Stimulated activated CD4-positive, alpha-beta T cell treated with anti-CD3 and anti-CD28 coated beads, TNF-alpha, amount 100 ng/mL, for 48 hours (primary cell): ENCODE measurements around the gene LONRF2.
"Not testable (repeated sequence)": the region's sequence is repeated elsewhere in the genome, so short reads cannot be mapped to it uniquely, and the experiment has no call there.

ENCODE experiments used
- DNase-seq, 3 donors: peaks; one replicate each; pipeline ENCODE4 v3.0.0-alpha.2; 2020; ENCODE audit warnings: low read depth in 3 of 3

The LONRF2 gene

DNA sequence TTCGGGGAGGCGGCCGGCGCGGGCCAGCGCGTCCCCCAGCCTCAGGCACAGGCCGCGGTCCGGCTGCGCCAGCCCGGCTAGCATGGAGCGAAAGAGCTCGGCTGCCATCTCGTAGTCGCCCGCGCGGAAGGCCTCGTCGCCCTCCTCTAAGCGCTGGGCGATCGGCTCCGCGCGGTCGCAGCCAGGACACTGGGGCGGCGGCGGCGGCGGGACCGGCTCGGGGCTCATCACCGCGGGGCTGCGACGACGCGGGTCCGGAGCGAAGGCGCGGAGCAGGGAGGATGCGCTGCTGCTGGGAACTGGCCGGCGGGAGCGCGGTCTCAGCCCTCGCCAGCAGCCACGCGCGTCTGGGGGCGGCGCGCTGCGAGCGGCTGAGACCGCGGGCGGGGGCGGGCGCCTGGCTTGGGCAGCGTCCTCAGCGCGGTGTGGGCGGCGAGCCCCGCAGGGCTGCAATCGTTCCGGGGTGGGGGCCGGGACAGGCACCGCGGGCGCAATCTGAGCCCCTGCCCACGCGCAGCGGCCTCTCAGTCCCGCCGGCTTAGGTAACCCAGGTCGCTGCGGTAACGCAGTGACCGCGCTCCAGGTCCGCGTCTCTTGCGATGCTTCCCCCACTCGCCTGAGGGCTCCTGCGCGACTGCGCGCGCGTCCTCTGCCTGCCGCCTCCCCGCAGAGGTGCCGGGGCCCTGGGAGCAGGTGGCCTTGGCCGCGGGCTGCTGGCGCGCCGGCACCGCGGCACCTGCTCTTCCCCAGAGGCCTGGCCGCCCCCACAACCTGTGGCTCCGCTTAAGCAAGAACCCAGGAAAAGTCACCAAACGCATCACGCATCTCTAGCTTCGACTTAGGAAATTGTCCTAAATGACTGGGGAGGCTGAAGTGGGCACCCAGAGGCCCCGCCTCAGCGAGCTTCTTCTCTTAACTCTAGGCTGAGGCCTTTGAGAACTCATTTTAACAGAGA, at the start of gene LONRF2:
LONRF2 (minus strand) TSS at position 636 of the 955 bp plus-strand sequence; CDS start at position 228, 408 bp downstream.
- no peak for DNase-seq

DNA sequence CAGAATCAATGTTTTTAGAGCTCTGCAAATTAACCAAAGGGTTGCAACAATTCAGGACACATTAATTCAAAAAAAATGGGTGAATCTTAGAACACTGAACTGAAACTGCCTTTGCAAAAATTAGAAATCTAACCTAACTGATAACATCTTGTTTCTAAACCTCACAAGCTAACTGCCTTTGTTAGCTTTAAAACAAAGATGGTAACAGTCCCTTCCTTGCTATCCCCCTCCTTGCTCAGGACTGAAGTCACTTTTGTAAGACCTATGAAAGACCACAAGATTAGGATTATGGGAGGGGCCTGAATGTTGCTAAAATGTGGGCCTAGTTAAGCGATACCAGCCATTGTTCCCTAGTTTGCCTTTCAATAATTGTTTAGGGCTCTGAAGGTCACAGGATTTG, 44.9 kb upstream of the LONRF2 start:
- DNase-seq = no peak

DNA sequence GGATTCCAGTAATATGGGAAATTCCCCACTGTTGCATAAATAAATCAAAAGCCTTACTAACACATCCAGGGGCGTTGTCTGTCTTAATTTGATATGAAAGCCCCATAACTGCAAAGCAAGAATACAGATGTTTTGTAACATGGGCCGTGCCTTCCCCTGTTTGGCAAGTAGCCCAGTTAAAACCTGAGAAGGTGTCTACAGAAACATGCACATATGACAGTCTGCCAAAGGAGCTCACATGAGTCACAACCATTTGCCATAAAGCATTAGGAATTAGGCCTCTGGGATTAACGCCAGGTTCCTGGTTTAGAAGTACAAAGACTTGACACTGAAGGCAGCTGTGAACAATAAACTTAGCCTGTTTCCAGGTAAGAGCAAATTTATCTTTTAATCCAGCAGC, 43.1 kb upstream of the LONRF2 start:
- no peak for DNase-seq

DNA sequence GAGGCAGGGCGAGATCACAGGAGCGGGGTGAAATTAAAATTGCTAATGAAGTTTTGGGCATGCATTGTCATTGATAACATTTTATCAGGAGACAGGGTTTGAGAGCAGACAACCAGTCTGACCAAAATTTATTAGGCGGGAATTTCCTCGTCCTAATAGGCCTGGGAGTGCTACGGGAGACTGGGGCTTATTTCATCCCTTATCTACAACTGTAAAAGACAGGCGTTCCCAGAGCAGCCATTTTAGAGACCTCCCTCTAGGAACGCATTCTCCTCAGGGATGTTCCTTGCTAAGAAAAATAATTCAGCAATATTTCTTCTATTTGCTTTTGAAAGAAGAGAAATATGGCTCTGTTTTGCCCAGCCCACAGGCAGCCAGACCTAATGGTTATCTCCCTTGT, 40.0 kb upstream of the LONRF2 start:
- not testable (repeated sequence) for DNase-seq

DNA sequence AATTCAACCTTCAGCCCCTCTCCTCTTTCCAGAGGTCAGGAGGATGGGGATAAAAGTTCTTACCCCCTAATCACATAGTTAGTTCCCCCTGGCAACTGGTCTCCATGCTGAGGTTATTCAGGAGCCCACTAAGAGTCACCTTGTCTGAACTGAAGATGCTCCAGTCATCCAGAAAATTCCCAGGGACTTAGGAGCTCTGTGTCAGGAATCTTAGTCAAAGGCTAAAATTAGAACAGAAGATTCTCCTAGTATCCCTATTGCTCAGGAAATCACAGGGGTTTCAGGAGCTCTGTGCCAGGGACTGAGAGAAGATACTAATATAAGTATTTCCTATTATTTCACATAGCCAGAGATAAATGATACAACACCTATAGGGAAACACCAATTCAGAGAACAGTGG, 37.3 kb upstream of the LONRF2 start:
- no peak for DNase-seq

DNA sequence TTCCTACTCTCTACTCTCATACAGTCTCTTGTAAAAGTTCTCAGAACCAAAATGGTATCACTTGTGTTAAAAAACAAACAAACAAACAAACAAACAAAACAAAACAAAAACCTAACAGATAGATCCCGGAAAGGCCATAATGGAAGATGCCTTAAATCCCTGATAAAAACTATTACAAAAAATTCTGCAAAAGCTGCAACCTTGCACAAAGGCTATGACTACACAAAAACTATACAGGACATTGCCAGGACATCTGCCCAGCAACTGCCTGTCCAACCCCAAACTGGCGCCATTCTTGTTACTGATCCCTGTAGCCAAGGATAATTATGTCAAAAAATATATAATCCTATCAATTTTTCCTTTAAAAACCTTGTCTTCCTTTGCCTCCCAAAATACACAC, 36.3 kb upstream of the LONRF2 start:
- no peak for DNase-seq

DNA sequence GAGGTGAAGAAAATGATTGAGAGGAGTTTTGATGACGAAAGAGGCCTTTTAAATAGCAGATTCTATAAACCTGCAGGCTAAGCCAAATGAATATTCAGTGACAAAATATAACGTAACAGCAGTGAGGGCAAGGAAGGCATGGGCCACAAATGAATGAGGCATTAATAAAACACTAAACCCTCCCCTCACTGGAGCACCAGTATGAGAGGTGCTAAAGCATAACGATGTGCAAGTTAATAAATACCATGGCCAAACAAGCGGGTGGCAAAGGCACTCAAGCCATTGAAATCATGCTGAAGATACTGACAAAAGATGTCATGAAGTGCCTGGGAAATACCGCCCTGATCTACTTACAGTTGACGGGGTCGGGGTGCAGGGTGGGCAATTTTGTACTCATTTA, 30.2 kb upstream of the LONRF2 start:
- no peak for DNase-seq

DNA sequence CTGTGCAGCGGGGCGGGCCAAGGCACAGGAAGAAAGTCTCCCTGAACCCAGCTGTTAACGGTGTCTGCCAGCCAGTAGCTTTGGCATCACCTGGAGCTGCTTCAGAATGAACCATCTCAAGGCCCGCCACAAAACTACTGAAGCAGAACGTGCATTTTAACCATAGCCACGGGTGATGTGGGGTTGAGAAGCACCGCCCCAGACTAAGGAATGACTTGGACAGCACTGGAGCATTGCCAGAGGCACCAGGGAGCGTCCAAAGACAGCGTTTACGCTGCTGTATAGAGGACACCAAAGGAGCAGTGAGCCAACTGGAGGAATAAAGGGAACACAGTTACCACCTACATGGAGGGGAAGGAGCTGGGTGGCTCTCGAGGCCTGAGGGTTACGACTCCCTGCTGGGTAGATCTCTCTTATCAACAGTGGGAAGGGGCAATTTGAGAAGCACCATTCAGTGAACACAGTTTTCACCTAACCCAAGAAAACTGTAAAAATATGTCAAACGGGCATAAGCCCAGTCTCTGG, 28.4 kb upstream of the LONRF2 start:
- DNase-seq = no peak

DNA sequence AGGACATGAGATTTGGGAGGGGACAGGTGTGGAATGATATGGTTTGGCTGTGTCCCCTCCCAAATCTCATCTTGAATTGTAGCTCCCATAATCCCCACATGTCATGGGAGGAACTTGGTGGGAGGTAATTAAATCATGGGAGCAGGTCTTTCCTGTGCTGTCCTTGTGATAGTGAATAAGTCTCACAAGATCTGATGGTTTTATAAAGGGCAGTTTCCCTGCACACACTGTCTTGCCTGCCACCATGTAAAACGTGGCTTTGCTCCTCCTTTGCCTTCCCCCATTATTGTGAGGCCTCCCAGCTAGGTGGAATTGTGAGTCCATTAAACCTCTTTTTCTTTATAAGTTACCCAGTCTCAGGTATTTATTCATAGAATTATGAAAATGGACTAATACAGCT, 22.8 kb upstream of the LONRF2 start:
- DNase-seq = not testable (repeated sequence)

DNA sequence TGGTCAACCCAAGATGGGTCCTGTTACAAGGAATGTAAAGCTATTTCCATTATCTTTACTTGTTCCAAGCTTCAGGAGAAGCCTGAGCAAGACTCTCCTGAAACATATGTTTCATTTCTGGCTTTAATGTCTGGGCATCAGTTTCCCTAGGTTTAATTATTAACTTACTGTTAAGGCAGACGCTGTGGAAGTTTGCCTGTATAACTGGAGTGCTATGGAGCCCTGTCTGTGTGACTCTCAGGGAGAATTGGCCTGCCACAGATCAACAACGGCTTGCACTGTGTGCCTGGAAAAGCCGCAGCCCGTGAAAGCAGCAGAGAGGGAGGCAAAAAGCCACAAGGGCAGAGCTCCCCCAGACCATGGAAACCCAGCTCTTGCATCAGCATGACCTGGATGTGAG, 22.1 kb upstream of the LONRF2 start:
- DNase-seq = no peak

DNA sequence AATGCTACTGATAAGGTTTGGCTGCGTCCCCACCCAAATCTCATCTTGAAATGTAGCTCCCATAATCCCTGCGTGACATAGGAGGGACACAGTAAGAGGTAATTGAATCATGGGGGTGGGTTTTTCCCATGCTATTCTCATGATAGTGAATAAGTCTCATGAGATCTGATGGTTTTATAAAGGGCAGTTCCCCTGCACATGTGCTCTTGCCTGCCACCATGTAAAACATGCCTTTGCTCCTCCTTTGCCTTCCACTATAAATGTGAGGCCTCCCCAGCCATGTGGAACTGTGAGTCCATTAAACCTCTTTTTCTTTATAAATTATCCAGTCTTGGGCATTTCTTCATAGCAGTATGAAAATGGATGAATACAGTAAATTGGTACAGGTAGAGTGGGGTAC, 20.2 kb upstream of the LONRF2 start:
- not testable (repeated sequence) for DNase-seq

DNA sequence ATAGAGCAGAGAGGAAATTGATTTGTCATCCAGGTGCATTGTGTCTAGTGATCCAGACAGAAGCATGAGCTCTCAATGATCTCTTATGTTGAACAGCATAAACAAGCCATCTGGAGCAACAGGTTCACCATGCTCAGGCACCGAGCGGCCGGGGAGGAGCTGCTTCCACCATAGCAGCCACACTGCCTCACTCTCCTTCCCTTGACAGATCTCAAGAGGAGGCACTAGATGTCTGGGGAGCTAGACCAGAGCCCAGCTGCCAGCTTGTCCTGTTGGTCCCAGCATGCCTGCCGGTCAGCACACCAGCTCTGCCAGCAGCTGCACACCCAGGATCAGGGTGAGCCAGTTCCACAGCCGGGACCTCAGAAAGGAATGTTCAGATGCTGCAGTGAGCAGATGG, 17.5 kb upstream of the LONRF2 start:
- DNase-seq = no peak

DNA sequence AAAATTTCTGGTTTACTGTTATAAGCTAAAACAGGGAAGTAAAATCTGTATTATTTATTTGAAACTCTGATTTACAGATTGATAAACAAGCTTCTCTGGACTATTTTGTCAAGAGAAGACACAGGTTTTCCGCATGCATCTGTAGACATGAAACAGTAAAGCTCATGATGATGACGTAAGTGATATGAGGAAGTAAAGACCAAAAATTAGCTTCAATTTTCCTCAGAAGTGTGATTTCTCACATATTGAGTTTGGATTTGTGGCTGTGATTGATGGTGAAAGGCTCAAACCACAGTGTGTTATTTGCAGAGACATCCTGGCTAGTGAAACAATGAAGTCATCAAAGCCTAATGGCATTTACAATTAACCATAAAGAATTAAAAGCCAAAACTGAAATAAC, 12.6 kb upstream of the LONRF2 start:
- DNase-seq = no peak

DNA sequence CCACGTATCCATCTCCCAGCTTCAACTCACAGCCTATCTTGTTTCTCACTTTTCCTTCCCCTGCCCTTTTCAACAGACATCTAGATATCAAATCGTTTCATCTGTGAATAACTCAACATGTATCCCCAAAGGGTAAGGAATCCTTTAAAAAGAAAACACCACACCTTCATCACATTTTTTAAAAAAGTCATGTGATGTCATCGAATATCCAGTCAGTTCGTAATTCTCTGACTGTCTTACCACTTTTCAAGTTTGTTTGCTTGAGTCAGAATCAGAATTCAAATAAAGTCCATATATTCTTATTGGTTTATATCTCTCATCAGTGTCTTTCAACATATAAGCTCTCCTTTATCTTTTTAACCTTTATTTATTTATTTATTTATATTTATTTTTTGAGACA, 5.4 kb upstream of the LONRF2 start:
- DNase-seq = no peak

DNA sequence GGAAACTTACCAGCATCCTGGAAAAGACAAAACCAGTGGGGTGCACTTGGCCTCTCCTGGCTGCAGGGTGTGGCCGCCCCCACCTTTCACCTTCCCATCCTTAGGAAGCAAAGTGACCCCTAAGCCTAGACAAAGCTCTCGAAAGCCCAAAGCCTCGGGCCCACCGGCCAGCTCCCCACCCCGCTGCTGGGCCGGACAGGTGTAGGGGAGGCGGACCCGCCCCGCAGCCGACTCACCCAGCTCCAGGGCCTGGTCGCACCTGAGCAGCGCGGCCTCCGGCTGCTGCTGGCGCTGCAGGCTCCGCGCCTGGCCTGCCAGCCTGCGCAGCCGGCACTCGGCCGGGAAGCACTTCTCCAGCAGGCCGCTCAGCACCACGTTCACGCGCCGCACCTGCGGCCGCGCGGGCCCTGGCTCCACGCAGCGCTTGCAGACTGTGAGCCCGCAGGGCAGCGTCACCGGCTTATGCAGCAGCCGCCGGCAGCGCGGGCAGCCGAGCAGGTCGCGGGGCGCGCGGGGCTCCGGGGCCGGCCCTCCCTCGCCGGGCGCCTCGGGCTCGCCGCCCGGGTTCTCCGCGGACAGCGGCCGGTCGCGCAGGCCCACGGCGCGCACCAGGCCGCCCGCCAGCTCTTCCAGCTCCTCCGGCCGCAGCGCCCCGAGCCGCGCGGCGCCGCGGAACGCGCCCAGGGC, 979 bp downstream of the LONRF2 start:
- DNase-seq = no peak

DNA sequence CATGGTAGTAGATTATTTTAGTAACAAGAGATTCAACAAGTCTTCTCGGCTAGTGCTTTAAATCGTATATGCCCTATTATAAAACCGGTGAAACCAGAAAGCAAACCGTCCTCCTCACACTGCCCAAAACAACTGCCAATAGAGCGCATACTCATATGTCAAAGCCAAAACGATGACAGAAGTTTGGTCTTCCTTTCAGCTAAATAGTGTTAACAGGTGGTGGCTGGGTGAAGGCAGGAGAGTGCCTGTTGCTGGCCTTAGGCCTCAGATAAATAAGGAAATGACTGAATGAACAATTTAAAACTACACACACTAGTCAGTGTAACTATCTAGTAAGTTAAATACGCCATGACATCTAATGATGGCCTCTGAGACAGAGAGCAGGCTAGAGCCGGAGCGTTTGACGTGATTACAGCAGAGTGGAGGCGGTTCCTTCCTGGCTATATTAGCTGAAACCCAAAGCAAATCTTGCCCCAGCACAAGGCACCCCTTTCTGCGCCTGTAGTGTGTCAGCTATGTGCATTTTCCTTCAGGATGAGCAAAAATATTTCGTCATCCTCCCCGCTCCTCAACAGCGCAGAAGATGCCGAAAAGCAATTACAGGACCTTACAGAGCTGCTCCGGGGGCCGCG, 1.6 kb downstream of the LONRF2 start:
- no peak for DNase-seq

DNA sequence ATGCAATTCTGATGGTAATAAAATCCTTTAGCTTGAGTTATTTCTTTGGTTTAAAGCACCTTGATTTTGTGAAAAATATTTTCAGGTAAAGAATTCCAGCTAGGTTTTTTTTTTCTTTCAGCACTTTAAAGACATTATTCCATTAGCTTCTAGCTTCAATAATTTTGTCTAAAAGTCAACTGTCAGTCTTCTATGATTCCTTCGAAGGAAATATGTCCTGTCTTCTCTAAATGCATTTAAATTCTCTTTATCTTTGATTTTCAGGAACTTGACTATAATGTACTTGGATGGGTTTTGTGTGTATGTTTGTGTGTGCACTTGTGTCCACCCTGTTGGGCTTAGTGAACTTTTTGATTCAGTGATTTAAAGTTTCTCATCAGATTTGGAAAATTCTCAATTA, 4.7 kb downstream of the LONRF2 start:
- no peak for DNase-seq

DNA sequence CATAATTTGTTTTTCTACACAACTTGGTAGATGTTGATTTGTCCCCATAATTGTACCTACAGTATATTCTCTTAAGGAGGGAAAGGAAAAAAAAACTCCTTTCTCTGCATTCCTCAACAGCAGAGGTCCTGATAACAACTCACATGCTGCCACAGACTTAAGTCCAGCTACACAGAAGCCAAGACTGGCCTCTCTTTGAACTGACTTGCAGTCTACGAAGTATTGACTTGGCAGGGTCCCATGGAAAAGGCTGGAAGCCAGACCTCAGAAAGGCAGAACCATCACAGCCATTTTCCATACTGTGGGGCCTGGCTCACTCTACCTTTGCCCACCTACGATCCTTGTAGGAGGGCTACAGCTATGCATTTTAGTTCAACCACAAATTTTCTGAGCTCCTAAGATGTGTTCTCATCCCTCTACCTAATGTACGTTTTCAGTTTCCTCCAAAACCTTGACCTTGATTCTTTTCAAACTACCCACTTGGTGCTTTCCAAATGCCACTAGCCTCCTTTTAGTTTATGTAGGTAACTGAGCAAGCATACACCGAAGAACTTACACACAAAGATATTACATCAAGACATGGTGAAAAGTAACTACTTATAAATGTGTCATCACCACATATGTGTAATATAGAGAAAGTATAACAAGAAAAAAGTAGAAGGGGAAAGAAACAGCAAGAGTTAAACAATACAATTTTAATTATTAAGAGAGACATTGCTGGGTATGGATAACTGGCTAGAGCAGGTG, 12.2 kb downstream of the LONRF2 start:
- DNase-seq = no peak

DNA sequence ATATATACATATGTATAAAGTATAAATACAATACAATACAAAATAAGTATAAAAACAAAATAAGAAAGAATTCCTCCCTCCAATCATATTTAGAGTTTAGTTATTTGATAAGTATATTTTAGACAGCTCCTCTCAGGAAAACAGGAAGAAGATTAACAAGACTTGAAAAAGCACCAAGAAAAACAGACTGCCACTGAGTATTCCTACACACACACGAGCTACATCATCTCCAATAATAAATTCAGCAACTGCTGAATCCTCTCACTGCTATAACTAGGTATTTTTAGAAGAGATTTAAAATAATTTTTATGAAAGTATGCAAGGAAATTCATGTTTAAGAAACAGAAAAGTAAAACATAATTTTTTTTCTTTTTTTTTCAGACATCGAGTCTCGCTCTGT, 13.0 kb downstream of the LONRF2 start:
- no peak for DNase-seq

DNA sequence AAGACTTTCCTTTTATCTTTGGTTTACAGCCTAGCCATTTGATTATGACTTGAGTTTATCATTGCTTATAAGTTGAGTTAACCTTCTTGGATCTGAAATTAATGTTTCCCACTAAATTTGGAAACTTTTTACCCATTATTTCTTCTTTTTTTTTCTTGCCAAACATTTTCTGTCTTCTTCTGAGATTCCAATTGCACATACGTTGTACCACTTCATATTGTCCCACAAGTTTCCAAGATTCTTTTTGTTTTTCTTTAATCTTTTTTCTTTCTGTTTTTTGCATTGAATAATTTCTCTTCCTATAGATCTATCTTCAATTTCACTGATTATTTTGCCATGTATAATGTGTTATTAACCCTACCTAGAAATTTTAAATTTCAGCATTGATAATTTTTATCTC, 18.6 kb downstream of the LONRF2 start:
- no peak for DNase-seq

DNA sequence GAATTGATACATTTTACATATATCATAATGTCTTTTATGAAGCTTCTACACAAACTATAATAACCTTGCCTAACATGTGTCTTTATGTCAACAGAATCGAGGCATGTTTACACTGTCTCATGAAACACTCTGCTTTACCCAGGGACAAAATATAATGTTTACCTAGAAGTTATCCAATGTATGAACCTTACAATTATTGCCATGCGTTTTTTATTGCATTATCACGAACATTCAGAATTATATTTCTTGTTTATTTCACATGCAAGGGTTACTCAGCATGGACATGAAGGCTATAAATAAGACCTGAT, 19.8 kb downstream of the LONRF2 start:
- DNase-seq = no peak
